Measurements from ENCODE around the gene ITPR1. TPM values are rescaled to one million over a fixed set of nuclear protein-coding genes. Genes with fewer than 3 reads are reported as not detected.

ITPR1 gene
- total RNA-seq, 4 donors from 2014 or later, result 58.8 to 67.2 (median 63.1) TPM

DNA sequence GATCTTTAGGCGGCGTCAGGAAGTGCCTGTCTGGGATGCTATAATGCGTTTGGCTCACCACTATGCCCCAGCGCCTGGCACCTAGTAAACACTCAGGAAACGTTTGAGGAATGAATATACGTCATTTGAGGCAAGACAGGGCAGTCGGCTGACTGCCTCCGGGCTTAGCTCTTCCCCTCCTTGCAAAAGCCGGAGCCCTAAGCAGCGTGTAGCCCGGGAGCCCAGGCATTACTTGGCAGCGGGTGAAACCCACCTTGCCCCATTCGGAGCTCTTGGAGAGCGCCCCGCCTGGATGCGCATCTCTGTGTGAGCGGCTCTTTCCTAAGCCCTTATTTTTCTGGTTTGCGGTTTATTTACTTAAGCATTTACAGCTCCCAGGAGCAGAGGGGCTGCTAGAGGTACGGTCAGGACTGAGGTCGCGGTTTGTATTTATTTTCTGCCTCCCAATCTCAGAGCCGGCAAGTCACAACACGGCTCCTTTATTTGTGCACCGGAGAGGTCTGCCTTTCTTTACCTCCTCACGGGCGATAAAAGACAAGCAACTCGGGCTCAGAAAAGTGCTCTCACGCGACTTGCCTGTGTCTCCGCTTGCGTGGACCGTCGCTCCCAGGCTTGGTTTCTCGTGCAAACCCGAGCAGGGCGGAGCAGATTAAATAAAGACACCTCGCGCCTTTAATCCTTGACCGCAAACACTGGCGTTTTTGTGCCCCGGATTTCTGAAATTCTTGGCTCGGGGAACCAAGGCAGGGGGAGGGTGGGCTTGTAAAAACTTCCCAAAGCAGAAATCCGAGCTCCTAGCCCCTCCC is 737 bp upstream of the ITPR1 start:
- TF ChIP-seq, protein P1, sequence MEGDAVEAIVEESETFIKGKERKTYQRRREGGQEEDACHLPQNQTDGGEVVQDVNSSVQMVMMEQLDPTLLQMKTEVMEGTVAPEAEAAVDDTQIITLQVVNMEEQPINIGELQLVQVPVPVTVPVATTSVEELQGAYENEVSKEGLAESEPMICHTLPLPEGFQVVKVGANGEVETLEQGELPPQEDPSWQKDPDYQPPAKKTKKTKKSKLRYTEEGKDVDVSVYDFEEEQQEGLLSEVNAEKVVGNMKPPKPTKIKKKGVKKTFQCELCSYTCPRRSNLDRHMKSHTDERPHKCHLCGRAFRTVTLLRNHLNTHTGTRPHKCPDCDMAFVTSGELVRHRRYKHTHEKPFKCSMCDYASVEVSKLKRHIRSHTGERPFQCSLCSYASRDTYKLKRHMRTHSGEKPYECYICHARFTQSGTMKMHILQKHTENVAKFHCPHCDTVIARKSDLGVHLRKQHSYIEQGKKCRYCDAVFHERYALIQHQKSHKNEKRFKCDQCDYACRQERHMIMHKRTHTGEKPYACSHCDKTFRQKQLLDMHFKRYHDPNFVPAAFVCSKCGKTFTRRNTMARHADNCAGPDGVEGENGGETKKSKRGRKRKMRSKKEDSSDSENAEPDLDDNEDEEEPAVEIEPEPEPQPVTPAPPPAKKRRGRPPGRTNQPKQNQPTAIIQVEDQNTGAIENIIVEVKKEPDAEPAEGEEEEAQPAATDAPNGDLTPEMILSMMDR (IDR thresholded peaks at IDR 0.05; ENCODE audit: low read depth), result no peak

DNA sequence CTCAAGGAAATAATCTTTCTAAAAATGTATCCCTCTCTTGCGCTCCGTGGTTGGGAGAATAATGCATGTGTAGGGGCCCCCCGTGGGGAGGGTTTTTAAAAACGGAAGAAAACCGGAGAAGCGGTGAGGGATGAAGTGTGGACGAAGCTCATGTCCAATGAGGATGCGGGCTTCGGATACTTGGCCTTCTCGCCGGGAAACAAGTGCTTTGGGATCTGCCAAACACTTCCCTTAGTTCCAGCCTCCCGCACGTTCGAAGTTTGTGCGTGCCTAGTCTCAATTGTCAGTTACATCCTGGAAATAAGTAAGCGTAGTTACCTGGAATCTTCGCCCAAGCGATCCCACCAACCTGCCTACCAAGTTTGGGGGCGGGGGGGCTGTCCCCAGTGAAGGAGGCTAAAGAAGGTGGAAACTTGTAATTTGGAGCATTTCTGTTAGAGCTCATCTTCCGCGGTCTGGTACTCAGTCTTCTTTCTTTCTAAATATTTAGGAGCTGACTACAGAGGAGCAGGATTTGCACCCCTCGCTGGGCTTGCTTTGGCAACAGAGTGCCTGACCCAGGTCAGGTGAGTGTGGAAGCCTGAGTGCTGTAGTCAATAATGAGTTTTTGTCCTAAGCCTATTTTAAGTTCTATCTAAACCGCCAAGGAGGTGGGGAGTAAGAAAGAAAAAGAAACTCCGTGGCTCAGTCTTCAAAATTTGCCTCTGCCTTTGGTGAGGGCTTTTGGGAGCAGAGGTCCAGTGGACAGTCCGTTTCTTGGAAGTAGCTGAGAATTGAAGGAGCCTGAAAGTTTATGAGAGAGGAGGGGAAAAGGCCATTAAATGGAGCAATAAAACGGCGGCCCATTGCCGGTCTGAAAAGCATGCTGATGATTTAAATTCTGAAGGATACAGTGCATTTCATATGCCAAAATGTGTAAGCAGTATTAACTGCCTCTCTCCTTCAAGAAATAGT is 1.1 kb downstream of the ITPR1 start:
- TF ChIP-seq, protein P1 (IDR thresholded peaks at IDR 0.05; ENCODE audit: low read depth), result no peak

DNA sequence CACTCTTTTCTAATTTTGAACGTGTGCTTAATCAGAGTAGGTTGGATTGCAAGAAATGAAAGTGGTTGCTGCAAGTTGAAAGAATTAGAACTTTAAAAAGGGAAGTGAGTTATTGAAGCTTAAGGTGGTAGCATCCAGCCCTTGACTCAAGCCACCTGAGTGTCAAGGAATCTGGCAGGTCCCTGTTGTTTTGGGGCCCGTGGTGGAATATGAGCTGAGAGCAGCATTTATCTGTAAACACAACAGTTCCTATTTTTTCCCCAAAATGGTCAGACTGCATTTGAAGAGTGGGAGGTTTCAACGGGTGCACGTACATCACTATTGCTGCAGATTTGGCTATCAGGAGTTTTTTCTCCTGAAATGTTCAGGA is 1.7 kb downstream of the ITPR1 start:
- TF ChIP-seq, protein P1 (IDR thresholded peaks at IDR 0.05; ENCODE audit: low read depth), result no peak

DNA sequence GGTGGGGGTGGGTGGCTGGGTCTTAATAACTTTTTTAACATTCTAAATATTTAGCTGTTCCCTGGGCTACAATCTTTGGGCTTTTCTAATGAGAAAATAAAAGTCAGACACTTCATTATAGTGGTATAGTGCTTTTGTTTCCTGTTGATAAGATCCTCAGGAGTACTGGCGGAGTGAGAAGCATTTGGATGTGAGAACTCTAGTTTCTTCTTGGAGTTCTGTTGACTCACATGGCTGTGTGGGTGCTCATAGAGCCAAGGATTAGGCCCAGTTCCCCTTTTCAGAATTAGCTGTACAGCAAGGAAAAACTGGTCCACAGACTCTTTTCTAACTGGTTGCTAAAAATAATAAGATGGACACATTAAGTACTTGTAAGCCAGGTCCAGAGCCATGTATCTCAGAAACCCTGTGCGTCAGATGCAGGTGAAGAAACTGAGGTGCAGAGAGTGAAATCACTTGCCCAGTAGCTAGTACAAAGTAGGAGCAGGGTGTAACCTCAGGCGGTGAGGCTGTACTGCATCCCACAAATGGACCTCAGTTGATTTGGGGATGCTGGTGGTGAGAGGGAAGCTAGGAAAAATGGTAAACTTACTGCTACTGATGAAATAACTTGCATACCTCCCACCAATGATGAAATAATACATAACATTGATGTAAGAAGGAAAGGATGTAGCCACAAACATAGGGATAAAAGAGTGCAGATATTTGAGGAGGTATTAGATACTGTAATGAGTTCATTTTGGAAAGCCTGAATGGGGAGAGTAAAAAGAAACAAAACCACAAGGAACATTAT is 2.3 kb downstream of the ITPR1 start:
- TF ChIP-seq, protein P1 (IDR thresholded peaks at IDR 0.05; ENCODE audit: low read depth), result no peak

DNA sequence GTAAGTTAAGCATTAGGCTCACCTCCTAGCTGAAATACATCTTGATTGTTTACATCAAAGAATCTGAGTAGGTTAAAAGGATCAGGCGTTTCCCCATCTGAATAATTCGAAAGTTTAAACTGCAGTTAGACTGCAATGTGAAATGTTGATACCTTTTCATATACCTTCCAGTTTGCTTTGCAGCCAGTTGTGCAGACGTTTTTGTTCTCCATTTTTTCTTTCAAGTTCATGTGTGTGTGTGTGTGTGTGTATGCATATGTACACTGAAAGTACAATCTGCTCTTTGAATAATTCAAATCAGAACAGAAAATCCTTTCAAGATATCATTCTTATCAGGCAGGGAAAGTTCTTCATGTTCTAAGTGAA is 2.9 kb downstream of the ITPR1 start:
- TF ChIP-seq, protein P1 (IDR thresholded peaks at IDR 0.05; ENCODE audit: low read depth), result no peak

DNA sequence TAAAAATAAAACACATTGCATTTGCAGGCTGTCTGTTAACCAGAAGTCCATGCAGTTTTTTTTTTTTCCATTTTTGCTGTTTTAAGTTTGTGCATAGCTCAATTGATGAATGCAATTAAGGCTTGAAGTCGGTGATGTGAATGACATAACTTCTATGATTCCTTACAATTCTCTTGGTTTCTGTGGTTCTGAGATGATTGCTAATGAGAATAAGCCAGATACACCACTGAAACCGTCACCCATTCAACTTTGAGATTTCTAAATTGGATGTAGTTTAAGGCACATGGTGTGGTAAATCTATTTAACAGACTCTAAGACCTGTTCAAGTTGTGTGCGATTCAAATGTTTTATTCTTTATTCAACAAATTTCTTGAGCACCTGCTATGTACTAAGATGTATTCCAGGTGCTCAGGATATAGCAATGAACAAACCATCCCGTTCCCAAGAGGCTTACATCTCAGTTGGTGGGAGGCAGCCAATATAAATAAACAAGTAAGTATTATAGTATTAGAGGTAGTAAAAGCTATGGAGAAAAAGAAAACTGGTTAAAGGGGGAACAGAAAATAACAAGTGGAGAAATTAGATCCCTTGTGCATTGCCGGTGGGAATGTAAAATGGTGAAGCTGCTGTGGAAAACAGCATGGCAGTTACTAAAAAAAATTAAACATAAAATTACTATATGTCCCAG is 4.0 kb downstream of the ITPR1 start:
- TF ChIP-seq, protein P1 (IDR thresholded peaks at IDR 0.05; ENCODE audit: low read depth), result no peak

Measured in subcutaneous adipose tissue (tissue), 4 donors.